Stimulated activated CD4-positive, alpha-beta T cell treated with anti-CD3 and anti-CD28 coated beads, Interleukin-4, amount 100 ng/mL, for 48 hours (primary cell): ENCODE results near the gene SLC12A7.
"Not testable (repeated sequence)": the region's sequence is repeated elsewhere in the genome, so short reads cannot be mapped to it uniquely, and the experiment has no call there.

Experiments
- DNase-seq, 2 donors: peaks; one replicate each; pipeline ENCODE4 v3.0.0-alpha.2; 2020; ENCODE audit warnings: low read depth in 2 of 2

Gene SLC12A7

DNA sequence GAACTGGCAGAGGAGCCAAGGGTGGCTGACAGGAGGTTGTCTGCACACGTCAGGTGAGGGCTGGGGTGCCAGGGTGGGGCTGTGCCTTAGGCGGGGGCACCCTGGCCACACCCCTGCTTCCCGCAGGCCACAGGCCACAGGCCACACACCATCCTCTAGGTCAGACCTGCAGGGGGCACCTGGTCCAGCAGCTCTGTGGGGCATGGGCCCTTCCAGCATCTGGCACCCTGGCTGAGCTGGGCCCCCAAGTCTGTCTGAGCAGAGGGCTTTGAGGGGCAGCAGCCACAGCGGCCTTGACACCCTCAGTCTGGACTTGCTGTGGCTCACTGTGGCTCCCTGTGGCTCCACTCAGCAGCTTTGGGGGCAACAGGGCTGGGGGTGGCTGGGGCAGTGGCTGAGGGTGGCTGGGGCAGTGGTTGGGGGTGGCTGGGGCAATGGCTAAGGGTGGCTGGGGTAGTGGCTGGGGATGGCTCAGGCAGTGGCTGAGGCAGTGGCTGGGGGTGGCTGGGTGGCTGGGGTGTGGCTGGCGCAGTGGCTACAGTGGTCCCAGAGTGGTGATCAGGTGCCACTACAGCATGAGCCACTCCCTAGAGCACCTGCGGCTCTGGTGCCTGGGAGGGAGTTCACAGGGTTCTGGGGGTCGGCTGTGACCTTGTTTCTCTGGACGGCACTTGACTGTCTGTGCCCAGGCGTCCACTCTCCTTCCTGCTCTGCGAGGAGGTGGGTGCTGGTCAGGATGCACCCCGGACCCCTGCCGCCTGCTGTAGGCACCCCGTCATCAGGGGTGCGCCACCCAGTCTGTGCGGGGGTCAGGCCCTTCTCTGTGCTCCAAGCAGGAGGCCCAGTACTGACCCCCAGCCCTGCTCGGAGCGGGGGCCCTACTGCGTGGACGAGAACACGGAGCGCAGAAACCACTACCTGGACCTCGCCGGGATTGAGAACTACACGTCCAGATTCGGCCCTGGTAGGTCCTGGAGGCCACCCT lies 76.2 kb downstream of the SLC12A7 start:
- no peak for DNase-seq

DNA sequence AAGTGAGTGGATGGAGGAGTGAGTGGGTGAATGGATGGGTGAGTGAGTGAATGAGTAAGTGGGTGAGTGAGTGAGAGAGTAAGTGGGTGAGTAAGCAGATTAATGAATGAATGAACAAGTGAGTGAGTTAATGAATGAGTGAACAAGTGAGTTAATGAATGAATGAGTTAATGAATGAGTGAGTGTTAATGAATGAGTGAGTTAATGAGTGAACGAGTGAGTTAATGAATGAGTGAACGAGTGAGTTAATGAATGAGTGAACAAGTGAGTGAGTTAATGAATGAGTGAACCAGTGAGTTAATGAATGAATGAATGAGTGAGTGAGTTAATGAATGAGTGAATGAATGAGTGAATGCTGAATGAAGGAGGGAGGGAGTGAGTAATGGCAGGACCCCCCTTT lies 76.9 kb downstream of the SLC12A7 start:
- no peak for DNase-seq

DNA sequence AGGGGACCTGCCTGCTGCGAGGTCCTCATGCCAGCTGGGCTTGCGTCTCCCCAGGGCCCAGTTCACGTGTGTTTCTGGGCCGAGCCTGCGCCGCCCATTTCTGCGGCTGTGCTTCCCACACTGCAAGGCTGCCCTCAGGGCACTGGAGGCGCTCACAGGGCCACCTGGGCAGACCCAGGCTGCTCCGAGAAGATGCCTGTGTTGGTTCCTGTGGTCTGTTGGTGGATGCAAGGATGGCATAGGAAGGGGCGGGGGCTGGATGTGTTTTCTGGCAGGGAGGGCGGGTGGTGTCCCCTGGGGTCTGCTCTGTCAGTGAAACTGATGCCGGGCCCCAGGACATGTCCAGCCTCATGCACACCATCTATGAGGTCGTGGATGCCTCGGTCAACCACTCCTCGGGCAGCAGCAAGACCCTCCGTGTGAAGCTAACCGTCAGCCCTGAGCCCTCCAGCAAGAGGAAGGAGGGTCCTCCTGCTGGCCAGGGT lies 77.4 kb downstream of the SLC12A7 start:
- DNase-seq = no peak

DNA sequence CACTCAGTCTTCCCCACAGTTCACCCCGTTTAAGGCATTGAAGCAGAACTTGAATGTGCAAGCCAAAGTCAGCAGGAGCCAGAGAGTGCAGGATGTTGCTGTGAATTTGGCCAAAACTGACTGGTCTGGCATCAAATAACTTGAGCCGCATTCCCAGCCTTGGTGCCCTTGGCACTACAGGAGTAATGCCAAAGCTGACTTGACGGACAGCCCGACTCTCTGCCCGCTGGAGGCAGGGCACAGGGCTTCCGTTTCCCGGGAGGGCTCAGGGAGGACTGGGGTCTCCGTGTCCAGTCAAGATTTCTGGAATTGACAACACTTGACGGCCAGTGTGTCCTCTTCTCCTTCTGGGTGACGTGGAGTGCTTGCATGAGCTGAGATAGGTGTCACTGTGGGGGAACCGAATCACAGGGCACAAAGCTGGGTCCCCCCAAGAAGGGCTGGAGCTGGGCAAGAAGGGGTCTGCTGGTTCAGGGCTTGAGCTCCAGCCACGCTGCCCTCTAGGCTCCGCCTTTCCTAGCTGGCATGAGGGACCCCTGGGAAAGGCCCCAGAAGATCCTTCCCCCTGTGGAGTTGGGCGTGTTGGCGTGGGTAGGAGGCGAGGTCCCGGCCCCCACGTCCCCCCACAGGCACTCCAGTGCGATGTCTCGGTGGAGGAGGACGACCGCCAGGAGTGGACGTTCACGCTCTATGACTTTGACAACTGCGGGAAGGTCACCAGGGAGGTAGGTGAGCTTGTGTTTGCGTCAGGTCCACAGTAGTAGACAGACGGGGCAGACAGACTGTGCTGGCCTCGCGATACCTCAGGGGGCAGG lies 78.0 kb downstream of the SLC12A7 start:
- DNase-seq = no peak

DNA sequence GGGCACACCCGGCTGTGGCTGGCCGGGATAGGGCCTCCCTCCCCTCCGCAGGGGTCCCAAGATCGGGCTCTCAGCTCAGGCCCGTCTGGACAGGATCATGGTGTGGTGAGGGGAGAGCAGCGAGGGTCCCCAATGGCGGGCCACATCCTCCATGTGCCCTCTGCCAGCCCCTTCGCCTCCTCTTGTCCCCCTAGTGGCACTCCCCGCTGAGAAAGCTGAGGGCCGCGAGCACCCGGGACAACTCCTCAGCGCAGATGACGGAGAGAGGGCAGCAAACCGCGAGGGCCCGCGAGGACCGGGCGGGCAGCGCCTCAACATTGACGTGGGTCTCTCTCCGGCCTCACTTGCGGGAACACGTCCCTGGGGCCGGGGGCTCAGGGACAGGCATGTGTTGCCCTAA lies 78.7 kb downstream of the SLC12A7 start:
- no peak for DNase-seq

DNA sequence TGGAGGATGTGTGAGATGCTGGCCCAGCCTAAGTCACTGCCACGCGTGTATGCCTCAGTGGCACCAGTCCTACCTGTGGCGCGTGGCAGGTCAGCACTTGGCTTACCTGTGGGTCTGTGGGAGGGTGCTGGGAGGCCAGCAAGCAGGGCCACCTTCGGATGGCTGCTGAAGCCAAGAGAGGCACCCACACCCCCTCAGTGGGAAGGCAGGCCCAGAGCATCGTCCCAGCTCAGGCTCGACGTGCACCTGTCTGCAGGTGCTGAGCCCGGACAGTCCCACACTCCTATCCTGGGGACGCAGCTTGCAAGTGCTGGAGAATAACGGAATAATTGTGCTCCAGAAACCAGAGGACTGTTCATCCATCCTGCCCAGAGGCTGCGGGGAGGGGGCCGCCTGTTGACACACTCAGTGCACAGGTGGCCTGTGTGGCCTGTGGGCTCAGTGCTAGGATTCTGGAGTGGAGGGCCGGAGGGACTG lies 79.3 kb downstream of the SLC12A7 start:
- DNase-seq = no peak

DNA sequence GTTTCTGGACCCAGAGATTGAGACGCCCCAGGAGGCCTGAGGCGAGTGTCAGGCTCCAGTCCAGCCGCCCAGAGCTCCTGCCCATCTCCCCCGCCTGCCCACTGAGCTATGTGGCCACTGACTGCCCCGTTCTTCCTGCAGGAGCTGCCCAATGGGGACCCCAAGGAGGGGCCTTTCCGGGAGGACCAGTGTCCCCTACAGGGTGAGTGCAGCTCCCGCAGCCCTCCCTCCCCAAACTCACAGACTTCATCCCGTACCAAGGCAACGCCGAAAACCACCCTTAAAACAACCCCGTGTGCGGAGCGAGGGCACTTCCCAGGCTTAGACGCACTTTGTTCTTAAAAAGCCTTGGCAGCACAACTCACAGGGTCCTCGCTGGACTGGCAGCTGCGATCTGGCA lies 79.9 kb downstream of the SLC12A7 start:
- DNase-seq = no peak

DNA sequence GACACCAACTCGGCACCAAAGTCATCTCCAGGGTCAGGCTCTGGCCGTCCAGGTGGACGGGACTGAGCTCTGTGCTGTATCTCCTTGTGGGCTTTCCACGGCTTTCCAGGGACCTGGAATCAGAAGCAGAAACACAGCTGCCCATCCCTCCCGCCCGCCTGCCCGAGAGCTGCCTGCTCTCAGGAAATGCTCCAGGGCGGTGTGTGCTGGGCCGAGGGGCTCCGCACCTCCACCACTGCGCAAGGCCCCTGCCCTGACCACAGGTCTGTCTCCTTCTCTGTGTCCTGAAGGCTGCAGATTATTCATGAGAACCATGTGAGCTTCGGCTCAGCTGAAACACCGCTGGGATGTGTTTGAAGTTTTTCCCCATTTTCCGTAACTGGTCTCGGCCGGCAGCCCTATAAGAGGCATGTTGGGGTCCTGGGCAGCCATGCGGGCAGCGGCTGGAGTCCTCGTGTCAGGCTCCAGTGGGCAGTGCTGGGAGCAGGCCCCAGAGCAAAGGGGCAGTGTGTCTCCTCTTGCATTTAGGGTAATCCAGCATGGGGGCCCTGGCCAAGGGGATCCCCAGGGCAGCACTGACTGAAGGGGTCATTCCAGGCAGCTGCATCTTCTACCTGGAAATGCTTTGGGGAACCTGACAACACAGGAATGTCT lies 80.4 kb downstream of the SLC12A7 start:
- DNase-seq = no peak

DNA sequence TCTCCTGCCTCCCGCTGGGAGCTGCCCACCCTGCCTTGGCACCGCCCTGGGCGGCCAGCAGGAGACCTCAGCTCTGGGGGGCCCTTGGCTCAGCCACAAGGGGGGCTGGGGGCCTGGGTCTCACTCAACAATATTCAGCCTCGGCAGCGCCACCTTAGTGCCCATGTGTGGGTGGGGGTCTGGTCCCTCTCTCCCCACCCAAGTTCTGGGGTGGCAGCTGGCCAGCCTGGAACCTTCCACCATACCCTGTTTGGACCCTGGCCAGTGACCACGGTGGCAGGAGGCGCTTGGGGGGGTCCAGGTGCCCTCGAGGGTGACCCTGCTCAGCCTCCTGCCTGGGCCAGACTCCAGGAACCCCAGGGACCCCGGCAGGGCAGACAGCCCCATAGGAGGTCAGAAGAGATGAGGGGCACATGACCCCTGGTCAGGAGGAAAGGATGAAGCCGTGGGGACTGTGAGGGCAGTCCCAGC lies 81.0 kb downstream of the SLC12A7 start:
- no peak for DNase-seq

DNA sequence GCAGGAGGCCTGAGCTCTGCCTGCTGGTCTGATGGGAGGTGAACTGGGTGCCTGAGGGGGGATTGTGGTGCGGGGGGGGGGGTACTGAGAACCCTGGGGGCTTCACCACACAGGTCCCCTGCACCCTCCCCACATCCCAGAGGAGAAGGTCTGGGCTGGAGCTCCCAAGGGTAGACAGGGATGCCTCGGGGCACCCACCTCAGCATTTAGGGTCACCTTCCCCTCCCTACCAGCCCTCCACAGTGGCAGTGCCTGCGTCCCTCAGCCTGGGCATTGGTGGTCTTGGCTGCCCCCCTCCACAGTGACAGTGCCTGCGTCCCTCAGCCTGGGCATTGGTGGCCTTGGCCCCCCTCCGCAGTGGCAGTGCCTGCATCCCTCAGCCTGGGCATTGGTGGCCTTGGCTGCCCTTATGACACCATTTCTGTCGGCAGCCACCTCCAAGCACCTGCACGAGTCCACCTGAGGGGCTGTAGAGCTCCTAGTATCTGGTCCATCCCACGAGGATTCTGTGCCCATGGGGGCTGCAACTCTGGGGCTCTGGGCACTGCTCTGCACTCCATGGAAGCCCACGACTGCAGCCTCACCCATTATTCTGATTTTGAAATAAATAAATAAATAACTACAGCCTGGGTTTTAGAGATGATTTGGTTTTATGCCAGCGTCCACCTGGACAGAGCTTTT lies 81.8 kb downstream of the SLC12A7 start:
- DNase-seq = no peak

DNA sequence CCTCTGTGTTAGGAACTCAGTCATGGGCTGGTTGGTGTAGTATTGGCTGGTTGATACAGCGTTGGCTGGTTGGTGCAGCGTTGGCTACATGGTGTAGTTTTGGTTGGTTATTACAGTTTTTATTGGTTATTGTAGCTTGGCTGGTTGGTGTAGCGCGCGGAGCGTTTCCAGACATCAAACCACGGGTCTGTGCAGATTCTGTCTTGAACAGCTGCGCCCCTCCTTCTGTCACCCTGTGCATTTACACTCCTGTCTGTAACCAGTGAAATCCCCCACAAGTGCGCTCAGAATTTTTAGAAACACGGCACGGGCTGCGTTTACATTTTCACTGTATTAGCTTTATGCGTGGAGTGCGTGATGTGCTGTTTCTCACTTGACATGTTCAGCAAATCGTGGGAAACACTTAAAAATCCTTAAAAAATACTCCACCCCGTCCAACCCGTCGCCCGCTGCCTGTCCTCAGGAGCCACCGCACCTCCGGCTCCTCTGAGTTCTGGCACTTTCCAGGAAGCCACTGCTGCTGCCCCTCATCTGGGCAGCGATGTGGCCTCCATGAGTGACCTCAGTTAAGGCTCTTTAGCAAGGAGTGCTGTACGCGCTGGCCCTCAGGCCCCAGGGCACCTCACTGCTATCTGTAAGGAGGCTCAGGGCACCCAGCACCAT lies 82.5 kb downstream of the SLC12A7 start:
- no peak for DNase-seq

DNA sequence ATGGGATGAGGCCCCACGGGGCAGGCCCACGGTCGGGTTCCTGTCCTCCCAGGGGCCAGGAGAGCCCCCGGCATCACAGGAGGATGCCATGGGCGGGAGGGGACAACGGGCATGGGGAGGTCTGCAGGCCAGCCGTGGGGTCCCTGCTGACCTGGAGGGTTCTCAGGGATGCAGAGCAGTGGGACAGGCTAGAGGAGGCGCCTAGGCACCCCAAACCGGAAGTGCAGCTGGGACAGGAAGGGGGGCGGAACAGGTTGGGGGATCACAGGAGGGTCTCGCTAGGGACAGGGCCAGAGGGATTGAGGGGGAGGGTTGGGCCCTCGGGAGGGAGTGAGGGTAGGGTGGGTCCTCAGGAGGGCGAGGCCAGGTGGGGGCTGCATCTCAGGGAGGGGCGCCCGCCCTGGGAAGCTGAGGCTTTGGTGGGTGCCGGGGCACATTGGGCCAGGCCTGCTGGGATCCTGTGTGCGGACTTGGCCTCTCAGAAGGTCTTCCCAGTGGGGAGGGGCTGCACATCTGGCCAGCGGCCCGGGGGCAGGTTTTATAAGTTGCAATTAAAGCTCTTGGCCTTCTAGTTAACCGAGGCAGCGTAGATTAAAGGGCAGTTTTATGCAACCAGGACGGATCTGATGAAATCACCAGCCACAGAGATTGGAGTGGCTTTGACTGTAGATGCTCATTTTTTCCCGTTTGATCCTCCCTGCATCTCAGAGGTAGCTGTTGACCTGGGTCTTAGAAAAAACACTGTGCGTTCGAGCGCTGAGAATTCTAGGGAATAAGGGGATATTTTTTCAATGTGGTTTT lies 83.2 kb downstream of the SLC12A7 start:
- no peak for DNase-seq

DNA sequence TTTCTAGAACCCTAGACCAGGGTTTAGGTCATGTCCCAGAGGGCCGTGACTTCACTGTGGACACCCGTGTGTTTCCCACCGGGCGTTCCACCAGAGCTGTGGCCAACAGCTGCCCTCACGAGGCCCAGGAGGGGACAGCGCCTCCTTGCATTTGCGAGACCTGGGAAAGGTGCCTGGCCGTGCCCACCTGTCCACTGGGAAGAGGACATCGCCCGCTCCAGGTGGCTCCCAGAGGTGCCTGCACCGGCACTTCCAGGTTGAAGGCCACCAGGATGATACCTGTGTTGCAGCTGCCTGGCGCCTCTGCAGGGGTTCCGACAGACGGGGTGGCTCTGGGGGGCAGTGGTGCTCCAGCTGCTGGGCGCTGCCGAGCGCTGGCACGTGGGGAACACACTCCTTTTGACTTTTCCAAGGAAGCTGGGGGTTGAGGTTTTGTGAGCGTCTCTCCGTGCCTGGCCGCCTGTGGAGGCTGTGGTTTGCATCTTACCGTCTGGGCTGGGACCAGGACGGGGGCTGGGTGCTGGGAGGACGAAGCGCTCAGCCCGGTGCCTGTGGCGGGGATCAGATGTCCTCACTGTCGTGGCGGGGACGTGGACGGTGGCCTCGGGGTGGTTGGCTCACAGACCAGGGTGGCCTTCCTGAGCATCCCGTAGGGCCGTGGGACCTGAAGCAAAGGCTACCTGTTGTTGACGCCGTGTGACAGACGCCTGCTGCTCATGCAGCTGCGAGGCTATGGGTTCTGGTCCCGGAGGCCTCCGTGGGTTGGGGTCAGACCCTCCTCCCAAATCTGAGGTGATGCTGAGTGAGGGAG lies 84.0 kb downstream of the SLC12A7 start:
- no peak for DNase-seq

DNA sequence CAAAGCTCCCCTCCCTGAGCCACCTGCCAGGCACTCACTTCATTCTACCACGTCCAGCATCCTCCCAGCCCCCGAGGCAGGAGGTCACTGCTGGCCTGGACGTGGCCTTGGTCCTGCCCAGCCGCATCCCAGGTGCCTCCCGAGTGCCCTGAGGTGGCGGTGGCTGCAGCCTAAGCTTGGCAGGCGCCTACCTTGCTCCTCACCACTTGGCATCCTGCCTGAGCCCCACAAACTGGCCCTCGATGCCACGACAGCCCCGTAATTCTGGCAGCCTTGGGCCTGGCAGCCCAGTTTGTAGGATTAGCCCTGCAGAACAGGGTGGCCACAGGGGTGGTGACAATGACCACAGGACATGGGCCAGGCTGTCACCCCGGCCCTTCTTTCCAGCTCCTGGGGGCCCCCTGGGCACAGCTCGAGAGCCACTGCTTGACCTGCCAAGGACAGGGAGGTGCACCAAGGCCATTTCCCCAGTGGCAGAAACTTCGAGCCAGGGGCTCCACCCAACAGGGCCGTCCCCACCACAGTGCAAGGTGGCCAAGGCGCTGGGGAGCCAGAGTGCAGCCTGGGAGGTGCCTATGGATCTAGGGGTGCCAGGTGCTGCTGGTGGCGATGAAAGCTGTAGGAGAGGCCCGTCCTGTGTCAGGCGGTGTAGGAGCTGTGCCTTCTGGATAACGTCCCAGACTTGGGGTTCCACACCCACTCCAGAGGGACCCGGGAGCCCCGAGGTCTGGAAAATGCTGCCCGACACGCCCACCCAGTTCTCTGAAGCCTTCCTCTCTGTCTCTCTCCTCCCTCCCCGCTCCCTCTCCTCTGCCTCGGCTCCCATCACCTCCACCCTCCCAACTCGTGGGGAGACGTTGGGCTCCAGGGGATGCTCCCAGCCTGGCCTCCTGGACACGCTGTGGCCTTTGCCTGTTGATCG lies 84.9 kb downstream of the SLC12A7 start:
- DNase-seq = no peak

DNA sequence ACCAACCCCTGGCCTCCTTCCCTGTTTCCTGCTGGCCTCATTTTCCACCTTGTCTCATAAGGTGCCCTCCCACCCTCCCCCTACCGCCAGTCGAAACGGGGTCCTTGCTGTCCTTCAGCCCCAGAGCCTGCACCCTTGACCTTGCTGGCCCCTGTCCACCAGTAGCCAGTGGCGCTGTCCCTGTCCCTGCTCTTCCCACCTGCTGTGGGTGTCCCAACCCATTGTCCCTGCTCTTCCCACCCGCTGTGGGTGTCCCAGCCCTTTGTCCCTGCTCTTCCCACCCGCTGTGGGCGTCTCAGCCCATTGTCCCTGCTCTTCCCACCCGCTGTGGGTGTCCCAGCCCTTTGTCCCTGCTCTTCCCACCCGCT lies 89.9 kb downstream of the SLC12A7 start:
- DNase-seq = not testable (repeated sequence)

DNA sequence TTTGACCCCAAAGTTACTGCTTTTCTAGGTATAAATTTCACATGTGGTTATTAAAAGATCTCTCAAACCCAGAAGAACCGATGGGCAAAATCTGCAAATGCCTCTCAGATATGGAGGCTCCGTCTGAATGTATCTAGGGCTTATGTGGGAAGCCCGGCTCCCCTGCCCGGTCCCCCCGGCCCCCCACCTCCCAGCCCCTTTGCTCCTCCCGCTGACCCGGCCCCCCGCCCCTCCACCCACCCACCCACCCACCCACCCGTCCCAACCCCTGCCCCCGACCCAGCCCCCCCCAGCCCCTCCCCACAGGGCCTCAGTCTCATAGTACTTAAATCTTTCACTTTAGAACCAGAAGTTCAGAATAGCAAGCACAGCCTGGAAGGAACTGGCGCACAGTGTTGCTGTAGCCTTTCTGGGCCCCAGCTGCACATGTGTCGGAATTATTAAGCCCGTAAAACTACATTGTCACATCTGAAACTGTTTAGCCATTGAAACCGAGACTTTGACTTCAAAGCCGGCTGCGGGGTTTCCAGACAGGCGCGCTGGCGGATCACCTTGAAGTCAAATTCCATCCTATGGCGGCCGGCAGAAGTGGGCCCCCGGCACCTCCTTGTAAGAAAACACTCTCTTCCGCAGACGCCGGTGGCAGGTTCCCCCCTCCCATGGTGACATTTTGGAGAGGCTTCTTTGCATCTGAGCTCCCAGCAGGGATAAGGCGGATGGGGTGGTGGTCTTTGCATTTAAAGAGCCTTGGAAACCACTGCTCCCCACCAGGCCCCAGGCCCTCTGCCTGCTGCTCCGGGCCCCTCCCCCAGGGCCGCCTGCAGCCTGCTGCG lies 90.5 kb downstream of the SLC12A7 start:
- DNase-seq = no peak

DNA sequence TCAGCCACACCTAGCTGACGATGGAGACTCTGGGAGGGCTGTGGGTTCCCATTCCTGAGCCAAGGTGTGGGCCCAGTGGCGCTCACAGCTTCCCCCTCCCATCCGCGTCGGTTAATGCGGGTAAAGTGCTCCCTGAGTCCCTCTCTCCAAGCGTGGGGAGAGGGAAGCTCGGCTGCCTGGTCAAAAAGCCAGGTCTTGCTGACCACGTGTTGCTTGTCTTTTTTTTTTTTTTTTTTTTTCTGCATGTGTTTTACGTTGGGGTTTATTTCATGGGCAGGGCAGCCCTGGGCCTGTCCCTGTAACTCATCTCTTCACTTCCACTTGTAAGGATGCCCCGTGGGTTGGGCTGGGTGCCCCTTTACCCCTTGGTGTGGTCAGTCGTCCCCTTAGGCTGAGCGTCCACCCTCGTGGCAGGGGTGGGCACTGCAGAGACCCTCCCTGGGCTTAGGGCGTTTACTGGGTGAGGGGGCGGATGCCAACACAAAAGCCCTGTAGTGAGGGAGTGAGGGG lies 91.4 kb downstream of the SLC12A7 start:
- no peak for DNase-seq
